ENCODE data around the gene MIAT.
A peak's percentile ranks its signal among the peaks of the same experiment; 100 is the strongest.

The MIAT gene

DNA sequence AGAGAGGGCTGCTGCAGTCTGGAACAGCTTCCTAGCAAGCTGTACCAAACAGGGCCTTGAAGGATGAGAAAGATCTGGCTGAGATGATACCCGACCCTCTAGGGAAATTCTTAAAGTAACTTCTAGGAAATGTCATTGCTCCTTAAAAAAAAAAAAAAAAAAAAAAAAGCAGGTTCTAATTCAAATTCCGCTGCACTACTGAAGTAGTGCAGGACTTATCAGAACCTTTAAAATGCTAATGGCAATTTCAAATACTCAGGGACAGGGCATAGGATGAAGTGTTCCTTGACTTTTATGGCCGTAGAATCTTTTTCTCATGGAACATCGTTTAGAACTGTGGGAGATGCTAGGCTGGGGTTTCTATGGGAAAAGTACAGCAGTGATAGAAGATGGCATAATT lies 13.1 kb downstream of the MIAT start:
- DNase-seq = no peak

DNA sequence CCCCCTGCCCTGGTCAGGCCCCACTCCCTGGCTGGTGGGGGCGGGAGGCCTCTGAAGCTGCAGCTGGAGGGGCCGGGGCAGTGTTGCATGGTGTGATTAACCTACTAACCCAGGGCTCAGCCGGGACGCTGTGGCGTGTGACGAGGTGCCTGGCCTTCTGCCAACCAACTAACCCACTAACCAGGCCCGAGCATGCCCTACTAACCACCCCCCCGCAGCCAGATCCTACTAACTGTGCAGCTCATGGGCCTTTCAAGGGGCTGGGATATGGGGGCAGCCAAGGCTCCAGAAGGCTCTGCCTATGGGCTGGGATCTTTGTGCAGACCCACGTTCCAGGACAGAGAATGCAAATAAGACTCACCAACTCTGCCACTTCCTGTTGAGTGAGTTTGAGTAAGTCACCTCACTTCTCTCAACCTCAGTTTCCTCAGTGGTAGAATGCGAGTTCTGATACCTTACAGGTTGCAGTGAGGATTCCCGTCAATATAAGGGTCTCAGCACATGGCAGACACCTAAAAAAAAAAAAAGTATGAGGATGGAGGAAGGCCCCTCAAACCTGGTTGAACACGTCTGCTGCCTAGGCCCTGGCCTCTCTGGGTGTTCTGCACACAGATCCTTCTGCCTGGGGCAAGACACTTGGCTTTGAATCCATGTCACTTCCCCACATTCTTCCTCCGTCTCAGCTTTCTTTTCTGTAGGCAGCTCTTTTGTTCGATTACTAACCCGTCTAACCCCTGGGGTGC lies 14.1 kb downstream of the MIAT start:
- no peak for DNase-seq

DNA sequence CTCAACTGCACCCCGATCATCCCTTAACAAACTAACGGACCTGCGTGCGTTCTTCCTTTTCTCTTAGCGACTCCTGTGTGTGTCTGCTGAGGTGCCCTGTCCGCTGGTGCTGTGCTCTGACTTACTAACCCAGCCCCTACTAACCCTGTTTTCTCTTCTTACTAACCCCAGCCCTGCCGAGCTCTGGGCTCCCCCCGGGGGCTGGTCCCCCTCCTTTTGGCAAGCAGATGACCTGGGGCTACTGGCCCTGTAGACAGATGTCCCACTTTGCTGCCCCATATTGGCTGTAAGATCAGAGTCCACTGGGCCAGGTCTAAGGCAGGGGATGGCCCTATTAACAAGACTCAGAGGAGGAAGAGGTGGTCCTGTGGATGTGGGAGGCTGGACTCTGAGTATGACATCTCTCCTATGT lies 14.7 kb downstream of the MIAT start:
- DNase-seq = peak; percentile 73

DNA sequence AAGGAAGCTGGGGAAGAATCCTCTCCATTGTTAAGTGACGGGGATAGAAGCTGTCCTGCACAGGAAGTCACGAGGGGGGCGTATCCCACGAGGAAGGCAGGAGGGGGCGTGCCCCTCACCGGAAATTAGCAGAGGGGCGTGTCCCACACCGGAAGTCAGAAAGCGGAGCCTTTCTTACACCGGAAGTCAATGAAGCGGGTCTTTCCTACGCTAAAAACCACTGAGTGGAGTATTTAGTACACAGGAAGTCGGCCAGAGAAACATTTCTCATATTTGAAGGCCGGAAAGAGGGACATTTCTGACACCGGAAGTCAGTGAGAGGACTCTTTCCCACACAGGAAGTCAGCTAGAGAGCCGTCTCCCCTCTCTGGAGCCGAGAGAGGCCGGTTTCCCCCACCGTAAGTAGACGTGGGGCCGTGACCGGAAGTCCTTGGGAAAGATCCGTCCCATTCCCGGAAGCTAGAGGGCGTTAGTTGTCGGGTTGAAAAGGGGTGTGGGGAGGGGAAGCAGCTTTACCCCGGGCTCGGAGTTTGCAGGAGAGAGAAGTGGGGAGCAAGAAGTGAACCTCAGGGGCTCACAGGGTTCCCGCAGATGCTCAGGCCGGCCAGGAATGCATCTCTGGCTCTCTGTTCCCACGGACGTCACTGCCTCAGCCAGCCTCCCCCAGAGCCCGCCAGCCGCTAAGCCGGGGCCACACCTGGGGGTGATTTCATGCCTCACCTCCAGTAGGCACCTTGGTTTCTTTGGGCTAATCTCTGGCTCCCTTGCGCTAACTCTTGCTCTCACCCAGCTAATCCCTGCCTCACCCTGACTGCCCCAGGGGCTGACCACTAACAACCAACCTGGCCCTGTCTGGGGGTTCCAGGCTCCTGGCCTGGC lies 15.4 kb downstream of the MIAT start:
- peak; percentile 85 for DNase-seq

DNA sequence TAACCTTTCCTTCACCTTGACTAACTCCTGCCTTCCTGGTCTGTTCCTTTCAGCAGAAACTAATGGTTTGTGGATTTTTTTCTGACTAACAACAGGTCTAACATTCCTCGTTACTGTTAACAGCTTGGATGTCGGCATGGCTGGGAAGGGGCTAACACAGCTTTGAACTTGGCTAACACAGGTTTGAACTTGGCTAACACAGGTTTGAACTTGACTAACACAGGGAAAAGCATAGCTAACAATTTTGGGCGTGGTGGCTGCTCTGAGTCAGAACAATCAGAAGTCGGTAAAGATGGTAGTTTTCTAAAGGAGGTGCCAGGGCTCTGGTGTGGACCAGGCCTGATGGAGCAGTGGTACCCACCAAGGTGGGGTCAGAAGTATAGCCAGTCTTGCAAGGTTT lies 16.1 kb downstream of the MIAT start:
- no peak for DNase-seq

DNA sequence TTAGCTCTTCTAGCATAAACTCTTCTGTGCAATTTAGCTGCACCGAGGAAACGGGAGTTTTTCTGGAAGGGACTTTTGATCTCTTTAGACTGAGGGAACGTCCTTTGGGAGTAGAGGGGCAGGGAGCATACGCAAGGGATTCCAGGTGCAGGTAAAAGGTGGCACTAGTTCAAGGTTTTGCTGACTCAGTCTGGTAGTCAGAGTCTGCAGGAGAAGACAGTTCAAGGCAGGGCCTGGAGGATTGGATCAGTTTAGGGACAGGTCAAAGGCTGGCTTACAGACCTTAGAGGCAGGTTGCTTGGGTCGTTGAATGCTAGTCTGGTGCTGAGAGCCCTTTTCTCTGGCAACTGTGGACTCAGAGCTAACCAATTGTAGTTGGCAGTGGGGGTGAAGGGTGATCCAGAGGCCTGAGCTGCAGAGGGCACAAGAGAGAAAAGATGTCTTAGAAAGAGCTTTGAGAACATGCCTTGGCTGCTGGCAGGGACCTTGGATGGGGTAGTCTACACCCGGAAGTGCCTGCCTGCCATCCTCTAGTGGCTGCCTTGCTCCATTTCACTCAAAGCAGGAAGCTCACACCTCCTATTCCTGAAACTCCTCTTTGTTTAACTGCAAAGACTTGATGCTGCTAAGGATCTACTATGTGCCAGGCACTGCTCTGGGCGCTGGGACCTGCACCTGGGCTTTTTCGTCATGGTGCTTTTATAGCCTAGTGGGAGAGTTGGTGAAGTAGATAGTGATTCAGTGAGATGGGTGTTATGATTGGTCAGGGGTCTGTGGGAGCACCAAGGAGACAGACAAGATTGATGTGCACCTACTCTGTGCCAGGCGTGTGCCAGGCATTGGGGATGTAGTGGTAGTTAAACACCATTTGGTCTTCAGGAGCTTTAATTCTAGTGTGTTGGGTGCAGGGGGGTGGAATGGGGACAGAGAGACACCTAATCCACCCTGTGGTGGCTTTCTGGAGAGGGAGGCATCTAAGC lies 17.1 kb downstream of the MIAT start:
- no peak for DNase-seq

DNA sequence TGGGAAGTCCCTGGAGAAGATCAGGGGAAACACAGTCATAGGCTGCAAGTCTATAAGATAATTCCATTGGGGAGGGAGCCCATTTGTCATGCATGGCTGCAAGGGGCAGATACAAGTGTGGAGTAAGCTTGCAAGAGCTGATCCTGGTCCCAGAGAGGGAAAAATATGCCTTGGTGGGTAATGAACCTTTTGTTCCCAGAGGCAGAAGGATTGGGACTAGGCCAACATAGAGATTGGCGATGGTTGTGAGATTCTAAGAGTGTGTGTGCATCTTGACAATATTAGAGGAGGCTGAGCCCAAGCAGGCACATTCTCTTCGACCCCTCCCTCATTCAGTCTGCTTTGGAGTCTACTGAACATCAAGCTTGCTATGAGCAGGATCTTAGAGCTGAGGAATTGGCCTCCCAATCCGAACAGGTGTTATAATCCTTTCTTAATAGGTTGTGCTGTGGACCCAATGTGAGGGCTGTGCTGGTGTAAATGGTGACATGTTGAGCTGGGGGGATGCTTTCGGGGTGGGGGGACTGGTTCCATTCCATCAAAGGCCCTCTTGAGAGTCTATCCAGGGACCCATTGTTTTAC lies 18.4 kb downstream of the MIAT start:
- DNase-seq = no peak

DNA sequence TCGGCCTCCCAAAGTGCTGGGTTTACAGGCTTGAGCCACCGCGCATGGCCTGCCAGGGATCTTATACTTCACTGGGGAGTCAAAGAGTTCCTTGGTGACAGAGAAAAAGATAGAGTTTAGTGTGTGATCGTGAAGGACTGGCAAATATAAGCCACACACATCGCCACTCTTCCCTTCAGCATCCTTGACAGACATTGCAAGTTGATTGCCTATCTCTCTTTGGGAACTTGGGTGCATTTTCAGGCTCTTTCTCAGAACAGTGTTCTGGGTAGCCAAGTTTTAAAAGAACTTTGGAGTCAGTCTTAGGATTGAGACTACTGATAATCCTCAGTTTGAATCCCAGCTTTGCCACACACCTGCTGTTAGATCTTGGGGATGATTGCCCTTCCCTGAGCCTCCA lies 19.8 kb downstream of the MIAT start:
- DNase-seq = no peak

DNA sequence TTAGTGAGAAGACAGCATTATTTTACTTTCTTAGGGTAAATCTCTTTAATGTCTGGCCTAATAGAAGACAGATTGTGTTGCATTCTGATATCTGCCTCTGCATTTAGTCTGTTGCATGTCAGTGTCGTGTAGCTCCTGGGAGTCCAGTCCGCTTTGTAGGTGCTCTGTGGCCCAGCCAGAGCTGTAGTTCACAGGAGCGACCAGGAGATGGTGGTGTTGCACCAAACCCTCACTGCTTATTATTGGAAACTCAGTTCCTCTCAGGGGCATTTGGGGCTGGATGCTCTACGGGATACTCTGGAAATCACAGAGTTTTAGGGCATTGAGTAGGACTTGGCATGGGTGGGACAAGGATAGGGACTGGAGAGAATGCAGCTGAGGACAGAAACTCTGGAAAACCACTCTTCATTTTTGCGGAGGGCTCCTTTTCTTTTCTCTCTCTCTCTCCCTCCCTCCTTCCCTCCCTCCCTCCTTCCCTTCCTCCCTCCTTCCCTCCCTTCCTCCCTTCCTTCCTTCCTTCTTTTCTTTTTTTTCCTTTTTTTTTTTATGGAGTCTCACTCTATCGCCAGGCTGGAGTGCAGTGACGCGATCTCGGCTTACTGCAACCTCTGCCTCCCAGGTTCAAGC lies 21.7 kb downstream of the MIAT start:
- peak; percentile 47 for DNase-seq

DNA sequence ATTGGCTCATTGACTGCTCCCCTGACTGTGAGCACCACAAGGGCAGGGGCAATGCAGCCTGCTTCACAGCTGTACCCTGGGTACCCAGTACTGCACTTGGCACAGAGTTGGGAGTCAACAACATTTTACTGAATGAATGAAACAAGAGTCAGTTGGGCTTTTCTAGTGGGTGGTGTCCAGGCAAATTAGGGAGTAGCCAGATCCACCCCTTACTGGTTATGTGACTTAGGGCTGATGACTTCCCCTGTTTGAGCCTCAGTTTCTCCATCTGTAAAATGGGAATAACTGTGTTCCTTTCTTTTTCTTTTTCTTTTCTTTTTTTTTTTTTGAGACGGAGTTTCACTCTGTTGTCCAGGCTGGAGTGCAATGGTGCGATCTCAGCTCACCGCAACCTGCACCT lies 23.1 kb downstream of the MIAT start:
- no peak for DNase-seq

DNA sequence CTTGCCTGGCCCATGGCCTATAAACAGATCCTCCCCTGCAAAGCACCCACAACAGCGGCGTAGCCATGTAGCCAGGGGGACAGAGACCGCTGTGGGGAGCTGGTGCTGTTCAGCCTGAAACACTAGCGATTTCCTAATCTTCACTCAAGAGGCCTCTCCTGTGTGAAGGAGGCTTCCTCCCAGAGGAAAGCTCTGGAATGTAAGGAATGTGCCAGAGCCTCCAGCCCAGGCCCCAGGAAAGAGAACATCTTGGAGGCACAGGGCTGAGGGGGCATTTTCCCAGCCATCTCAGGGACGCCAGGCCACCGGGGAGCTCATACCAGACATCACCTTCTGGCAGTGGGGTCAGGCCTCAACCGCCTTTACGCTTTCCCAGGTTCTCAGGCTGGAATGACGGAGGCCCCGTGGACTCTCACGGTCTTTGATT lies 24.0 kb downstream of the MIAT start:
- DNase-seq = no peak

DNA sequence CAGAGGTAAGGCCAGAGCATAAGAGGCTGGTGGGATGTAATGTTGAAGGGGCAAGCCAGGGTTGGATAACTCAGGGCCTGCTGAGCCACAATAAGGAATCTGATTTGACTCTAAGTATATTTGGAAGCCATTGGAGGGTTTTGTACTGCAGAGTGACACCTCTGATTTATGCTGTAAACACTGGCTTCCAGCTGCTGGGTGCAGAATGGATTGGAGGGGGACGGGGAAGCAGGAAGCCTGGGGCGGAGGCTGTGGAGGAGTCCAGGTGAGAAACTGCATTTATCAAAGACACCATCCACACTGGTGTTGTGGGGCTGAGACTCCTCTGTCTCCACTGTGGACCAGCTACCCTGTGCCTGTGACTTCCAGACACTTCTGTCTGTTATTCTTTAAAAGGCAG lies 26.8 kb downstream of the MIAT start:
- no peak for DNase-seq

DNA sequence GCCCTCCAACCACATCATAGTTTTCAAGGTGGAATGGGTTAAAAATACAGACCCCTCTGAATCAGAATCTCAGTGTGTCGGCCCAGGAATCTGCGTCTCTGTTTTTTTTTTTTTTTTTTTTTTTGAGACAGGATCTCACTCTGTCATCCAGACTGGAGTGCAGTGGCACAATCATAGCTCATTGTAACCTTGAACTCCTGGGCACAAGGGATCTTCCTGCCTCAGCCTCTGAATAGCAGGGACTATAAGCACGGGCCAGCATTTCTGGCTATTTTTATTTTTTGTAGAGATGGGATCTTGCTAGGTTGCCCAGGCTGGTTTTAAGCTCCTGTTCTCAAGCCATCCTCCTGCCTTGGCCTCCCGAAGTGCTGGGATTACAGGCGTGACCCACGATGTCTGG lies 28.2 kb downstream of the MIAT start:
- no peak for DNase-seq

DNA sequence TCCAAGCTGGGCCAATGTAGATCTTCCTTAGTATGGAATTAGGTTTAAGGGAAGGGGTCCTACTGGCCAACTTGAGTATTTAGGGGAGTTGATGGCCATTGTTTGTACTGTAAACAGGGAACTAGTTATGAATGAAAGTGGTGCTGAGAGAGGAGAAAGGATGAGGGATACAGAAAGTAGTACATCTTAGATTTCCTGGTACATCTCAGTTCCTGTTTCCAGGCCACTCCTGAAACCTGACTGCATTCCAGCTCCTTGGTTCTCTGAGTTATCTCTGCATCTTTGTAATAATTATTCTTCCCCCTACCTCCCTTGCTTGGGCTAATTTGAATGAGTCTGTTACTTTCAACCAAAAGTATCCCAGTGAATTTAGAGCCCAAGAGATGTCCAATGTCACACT lies 30.1 kb downstream of the MIAT start:
- DNase-seq = no peak

DNA sequence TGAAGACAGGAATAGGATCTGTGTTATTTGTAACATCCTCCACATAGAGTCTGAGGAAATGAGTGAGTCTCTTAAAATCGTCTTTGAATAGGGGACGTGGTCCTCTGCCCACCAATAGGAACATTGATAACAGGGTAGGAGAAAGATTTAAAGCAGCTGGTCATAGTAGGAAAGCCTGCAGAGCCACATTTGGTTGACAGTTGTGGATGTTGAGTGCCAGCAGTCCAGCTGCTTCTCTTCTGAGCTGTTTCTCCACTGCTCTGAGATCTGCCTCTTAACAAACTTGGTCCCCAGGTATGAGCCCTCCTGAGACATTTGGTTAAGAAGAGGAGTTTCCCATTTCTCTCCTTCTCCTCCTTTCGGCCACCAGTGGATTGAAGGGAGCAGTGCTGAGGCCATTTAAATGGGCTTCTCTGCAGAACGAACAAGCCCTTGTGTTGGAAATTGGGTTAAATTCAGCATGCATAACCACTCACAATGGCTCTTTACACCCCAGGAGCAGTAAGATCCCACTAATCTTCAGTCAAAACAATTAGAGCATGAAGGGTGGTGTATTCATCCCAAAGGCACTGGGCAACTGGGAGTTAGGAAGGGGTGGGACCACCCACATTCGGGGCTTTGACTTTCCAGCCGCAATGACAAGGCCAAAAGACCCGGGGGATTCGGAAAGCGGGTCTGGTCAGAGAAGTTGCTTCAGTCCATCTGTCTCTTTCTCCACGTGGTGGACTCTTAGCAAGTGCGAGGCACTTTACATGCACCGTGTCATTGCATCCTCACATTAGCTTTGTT lies 32.3 kb downstream of the MIAT start:
- no peak for DNase-seq

DNA sequence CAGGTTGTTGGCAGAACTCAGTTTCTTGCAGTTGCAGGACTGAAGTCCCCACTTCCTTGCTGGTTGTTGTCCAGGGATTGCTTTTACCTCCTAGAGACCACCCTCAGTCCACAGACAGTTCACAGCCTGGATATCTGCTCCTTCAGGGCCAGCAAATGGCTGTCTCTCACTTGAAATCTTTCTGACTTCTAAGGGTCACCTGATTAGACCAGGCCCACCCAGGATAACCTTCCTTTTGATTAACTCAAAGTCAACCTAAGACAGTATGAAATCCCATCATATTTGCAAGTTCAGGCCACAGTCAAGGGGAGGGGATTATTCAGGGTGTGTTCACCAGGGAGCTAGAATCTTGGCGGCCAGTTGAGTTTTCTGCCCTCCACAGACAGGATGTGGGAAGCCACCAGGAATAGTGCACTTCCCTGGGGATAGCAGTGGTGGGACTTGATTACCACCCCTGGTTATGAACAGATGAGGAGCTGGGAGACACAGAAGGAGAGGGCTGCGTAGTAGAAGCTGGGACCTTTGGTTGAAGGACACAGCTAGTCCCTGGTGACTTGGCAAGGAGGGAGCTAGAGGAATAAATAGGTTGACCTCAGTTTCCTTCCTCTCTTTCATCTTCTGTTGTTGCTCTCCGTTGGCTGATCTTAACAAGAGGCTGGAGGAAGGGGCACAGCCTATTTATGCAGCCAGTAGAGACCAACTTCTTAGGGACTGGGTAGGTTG lies 33.4 kb downstream of the MIAT start:
- DNase-seq = no peak

DNA sequence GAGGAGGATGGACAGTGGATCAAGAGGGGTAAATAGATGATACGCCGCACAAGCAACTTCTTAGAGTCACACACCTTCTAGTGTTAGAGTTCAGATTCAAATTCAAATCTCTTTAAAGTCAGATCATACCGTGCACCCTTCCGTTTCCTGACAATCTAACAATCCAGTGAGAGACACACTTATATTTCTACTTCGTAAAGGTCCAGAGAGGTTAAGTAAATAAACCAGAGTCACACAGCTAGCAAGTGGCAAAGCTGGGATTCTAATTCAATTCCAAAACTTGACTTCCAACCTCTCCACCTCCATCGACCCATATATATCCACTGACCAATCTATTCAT lies 34.0 kb downstream of the MIAT start:
- DNase-seq = no peak

DNA sequence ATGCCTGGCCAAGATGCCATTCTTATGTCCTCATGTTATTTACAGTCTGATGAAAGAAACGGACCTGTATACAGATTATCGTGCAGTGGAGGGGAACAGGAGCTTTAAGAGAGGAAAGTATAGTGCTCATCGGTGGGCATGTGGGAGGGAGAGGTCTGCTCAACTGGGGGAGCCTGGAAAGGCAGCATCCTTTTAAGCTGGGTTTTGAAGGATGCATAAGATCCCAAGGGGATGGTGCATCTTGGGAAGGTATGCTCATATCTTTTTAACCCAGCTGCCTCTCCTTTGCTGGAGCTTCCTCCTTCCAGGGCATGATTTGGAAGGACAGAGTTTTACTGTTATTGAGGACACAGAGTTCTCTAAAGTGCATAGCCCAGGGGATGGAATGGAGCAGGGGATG lies 34.8 kb downstream of the MIAT start:
- no peak for DNase-seq

DNA sequence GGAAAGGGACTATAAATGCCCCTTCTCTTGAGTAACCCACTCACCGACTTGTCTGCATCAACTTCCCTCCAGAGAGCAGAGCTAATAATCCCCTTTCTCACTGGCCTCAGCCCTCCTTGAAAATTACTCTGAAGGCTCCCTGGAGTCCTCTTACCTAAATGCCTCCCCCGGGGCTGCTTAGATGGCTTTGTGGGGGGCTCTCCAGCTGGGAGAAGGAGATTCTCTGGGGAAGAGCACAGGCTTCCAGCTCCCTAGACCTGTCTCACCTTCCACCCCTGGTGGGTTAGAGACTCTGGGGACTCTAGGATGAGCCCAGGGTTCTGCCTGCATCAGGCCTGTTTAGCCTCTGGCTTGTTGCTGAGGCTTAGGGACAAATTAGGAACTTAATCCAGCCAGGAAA lies 39.8 kb downstream of the MIAT start:
- no peak for DNase-seq

DNA sequence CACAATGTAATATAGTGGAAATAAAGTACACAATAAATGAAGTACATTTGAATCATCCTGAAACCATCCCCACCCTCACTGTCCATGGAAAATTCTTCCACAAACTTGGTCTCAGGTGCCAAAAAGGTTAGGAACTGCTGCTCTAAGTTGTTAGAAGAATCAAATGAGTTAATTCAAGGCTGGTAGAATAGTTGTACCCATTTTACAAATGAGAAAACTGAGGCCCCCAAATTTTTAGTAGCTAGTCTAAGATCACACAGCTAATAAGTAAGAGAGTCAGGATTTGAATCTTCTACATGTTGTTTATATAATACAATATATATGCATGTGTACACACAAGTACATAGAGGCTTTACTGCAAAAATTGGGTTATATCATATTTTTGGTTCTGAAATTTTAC lies 43.1 kb downstream of the MIAT start:
- no peak for DNase-seq

DNA sequence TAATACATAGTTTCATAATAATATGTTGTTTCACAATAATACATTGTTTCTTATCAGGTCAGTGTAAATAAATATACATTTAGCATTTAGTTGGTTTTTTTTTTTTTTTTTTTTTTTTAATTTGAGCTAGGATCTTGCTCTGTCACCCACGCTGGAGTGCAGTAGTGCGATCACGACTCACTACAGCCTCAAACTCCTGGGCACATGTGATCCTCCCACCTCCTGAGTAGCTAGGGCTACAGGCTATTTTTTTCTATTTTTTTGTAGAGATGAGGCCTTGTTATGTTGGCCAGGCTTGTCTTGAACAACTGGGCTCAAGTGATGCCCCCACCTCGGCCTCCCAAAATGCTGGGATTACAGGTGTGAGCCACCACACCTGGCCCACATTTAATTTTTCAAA lies 43.5 kb downstream of the MIAT start:
- no peak for DNase-seq

Measured in NCI-H510A treated with DMSO at 0.1 percent for 48 hours (cell line).